AG09309 (cell line): ENCODE measurements around the gene RELA.

Experiments used
- DNase-seq: peaks from one replicate; pipeline ENCODE4 v3.0.0-alpha.2; 2010; ENCODE audit warnings: low read depth
- H3K4me3 ChIP-seq: 2 replicates; pipeline ENCODE4 v1.5.1; 2011; ENCODE audit warnings: mild to moderate bottlenecking, low read depth, low read length, moderate library complexity; ENCODE audit not compliant: control insufficient read depth
- TF ChIP-seq, protein P1 (sequence below): IDR thresholded peaks from 2 replicates; pipeline ENCODE4 v1.5.1; 2011; ENCODE audit warnings: mild to moderate bottlenecking, low read depth, low read length, inconsistent platforms; ENCODE audit not compliant: insufficient read depth, control insufficient read depth; ENCODE audit errors: missing control alignments

The RELA gene

DNA sequence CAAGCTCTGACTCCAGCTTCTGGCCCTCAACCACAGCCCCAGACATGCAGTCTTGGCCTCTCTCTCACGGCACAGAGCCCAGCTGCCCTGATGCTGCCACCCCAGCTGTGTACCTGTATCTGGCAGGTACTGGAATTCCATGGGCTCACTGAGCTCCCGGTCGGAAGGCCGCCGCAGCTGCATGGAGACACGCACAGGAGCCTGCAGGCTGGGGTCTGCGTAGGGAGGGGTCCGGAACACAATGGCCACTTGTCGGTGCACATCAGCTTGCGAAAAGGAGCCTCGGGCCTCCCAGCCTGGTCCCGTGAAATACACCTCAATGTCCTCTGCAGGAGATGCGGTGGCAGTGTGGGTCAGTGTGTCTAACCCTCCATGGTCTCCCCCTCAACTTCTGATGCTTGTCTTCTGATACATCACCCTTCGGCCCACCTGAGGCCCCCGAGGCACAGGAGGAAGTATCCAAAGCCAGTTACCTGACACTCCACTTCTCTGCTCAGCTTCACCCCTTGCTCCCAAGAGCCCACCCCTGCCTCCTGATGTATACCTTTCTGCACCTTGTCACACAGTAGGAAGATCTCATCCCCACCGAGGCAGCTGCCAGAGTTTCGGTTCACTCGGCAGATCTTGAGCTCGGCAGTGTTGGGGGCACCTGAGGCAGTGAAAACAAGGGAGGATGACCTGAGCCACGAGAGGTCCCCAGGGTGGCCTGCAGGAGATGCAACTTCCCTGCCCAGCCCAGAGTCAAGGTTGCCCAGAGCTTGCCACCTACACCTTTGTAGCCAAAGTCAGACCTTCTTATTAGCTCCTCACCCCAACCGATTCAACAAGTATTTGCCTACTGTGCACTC is 4.3 kb downstream of the RELA start:
- DNase-seq = no peak
- TF ChIP-seq, protein P1, sequence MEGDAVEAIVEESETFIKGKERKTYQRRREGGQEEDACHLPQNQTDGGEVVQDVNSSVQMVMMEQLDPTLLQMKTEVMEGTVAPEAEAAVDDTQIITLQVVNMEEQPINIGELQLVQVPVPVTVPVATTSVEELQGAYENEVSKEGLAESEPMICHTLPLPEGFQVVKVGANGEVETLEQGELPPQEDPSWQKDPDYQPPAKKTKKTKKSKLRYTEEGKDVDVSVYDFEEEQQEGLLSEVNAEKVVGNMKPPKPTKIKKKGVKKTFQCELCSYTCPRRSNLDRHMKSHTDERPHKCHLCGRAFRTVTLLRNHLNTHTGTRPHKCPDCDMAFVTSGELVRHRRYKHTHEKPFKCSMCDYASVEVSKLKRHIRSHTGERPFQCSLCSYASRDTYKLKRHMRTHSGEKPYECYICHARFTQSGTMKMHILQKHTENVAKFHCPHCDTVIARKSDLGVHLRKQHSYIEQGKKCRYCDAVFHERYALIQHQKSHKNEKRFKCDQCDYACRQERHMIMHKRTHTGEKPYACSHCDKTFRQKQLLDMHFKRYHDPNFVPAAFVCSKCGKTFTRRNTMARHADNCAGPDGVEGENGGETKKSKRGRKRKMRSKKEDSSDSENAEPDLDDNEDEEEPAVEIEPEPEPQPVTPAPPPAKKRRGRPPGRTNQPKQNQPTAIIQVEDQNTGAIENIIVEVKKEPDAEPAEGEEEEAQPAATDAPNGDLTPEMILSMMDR = no peak
- no peak overlapping the region for H3K4me3 ChIP-seq

DNA sequence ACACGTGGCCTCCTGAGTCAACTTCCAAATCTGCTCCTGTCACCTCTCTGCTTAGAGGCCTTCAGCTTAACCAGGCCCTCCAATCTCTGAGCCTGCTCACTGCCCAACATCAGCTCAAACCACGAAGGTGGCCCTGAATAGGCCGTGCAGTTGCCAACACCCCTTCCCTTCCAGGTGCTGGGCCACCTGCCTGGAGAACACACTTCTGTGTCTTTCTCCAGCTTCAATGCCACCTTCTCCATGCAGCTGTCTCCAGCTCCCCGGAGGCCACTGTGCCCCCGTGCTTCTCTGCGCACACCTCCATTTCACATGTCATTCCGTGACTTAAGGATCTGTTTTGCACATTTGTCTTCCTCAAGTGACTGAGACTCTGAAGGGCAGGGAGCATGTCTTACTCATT is 5.3 kb downstream of the RELA start:
- TF ChIP-seq, protein P1 = no peak
- DNase-seq = no peak
- no peak overlapping the region for H3K4me3 ChIP-seq

DNA sequence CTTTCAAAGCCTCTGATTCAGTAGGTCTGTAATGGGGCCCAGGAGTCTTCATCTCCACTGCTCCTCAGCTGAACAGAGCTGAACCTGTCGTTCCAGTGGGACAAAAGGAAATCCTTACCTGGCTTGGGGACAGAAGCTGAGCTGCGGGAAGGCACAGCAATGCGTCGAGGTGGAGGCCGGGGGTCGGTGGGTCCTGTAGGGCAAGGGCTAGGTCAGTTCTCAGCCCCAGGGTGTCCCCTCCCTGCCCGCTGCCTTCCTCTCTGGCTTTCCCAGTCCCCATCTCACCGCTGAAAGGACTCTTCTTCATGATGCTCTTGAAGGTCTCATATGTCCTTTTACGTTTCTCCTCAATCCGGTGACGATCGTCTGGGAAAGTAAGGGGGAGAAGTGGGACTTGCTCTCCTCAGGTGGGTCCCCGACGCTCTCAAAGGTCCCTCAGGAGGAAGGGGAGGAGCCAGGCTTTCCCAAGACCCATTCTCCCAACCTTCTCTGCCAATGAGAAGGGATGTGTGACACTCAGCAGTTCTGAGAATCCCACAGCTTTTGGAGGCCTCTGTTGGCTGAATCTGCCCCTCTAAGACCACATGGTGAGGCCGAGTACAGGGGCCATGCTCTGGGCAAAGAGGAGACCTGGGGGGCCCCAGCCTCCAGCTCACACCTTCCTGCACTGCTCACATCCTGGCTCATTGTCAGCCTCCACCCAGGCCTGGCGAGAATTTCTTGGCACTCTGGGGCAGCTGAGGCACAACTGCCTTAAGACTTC is 7.0 kb downstream of the RELA start:
- DNase-seq = no peak
- TF ChIP-seq, protein P1 = no peak
- no peak overlapping the region for H3K4me3 ChIP-seq

DNA sequence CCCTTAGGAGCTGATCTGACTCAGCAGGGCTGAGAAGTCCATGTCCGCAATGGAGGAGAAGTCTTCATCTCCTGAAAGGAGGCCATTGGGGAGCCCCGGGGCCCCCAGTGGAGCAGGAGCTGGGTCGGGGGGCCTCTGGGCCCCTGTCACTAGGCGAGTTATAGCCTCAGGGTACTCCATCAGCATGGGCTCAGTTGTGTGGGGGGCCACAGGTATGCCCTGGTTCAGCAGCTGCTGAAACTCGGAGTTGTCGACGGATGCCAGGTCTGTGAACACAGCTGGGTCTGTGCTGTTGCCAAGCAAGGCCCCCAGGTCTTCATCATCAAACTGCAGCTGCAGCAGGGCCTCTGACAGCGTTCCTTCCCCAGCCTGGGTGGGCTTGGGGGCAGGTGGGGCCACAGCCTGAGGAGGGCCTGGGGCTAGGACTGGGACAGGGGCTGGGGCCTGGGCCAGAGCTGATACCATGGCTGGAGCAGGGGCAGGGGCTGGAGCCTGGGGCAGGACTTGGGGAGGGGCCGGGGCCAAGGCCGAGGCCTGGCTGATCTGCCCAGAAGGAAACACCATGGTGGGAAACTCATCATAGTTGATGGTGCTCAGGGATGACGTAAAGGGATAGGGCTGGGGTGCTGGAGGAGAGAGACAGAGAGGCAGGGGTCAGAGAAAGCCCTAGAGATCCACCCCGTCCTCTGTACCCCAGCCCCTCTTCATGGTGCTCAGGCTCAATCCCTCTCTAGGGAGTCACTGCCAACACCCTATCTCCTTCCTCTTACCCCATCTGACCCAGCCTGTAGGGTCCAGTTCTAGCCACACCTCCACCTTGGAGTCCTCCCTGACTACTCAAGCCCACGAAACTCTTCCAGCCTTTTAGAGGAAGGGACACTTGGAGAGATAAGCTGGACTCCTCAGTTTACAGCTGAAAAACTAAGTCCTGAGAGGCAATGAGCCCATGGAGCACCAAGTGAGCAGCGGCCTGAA is 8.1 kb downstream of the RELA start:
- H3K4me3 ChIP-seq = no peak overlapping the region
- DNase-seq = no peak
- TF ChIP-seq, protein P1 = no peak

DNA sequence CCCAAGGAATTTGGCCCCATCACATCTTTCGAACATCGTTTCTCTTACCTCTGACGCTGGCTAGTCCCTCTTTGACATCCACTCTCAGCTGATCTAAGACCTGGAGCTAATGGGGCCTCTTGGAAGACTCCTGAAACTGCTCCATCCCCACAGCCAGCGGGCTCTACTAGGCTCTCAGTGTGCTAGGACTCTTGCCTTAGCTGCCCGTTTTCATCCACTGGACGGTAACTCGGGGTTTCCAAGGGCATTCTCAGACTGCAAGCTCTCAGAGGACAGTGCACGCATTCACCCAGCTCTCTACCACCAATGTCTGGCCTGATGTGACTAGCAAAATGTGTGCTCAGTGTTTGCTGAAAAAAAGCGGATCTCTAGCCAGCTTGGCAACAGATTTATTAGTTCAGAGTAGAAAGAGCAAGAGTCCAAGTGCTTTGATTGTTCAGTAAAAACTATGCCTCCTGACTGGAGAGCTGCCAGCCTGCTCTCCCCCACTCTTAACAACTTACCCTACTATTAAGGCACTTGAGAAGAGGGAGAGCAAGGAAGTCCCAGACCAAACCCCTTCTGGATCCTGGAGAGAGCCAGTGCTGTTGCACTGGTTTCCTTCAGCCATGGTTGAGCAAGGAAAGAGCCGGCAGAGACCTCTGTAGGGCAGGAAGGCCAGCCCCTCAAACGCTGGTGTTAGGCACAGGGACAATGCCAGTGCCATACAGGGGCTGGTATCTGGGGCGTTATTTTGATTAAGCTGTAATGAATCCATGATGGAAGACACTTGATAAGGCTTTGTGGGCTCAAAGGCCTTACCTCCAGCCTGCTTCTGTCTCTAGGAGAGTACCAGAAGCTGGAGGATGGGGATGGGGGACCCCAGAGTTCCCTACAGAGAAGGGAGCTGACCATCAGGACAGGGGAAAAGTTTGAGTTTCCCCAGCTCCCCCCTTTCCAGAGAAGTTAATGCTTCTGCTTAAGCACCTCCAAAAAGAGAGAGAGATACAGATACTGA is 9.2 kb downstream of the RELA start:
- DNase-seq = no peak
- peak overlapping the region; percentile 50 for H3K4me3 ChIP-seq
- TF ChIP-seq, protein P1 = no peak
